ENCODE measurements around the gene BTG1.

Gene BTG1

GRCh38 chr12:92145731-92146496, at the start of gene BTG1:
Gene BTG1 (minus strand): TSS chr12:92145846. CDS start chr12:92145535, 311 bp downstream.
- DNase-seq: peak; percentile 98

- DNase-seq: no peak
These were observed 48.9 kb upstream of the BTG1 start for GRCh38 chr12:92194561-92194960.

GRCh38 chr12:92193846-92194245, 48.2 kb upstream of the BTG1 start:
- no peak for DNase-seq

GRCh38 chr12:92193063-92193462, 47.4 kb upstream of the BTG1 start:
- DNase-seq: no peak

DNA sequence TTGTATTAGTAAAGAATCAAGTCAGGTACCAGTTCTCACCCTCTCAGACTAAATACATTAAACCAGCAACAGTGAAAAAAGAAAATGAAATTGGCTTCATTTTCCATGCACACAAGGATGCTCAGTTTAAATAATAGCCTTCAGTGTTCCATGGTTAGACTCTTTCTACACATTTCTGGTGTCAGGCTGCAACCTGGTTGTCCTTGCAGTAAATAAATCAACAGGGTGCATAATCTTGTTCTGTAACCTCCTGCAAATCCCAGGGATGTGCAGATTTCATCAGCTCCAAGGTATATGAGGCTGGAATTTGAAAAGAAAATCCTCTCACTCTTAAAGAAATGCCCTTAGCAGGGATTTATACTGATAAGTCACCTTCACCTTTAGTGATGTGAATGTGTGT, 46.7 kb upstream of the BTG1 start:
- DNase-seq: no peak

DNA sequence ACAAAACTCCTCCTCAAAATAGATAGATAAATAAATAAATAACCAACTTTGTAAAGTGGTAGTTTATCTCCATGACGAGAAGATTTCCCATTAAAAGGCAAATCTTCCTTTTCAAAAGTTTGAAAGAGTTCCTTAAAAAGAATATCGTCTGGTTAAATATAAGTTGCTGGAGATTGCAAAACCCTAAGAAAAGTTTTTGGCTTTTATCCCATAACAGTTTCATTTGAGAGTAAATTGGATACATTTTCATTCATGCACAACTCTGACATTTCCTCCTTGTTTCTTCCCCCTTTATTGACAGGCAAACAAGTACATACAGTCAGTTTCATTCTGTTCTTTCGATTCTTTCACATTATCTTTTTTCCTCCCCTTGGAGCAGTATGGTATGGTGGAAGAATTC, 45.4 kb upstream of the BTG1 start:
- DNase-seq: no peak

DNA sequence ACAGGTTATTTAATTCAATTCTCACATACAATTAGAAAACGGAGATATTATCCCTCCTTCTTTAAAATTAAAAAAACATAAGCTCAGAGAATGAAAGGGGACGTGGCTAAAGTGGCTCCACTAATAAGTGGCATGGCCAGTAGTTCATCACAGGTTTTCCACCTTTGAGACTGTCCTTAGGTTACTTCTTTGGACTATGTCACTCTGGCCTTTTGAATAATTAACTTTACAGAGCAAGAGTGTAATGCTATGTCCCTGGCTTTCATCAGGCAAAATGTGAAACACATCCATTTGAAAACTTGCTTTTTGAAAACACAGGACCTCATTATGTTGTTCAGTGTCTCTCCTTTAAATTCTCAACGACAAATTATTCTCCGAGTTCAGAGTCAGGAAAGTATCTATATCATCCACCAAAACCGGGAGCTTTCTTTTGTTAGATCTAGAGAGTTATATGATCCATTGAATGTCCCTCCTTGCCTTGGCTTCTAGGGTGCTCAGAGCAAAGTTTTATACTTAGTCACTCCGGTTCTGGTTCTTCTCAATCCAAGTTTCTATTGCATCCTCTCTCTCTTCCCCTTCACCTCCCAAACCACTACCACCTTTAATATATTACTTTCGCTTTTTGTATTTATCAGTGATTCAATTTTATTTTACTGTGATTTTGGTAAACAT, 43.0 kb upstream of the BTG1 start:
- DNase-seq: no peak

DNA sequence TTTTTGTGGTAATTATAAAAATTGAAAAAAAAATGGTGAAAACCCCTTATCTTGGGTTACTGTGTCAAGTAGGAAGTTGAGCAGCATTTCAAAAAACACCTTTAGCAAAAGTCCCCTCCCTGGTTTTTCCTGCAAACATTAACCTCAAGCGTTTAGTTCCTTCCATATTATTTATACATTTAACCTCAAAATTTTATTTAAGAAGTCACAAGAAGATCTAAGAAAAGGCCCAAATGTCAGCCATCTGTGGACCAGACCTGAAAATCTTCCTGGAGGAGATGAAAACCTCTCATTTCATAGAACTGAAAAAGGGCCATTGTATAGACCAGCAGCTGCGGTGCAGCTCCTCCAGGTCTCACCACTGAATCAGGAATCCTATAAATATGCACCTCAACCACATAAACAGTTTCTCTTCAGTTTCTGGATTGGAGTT, 40.4 kb upstream of the BTG1 start:
- no peak for DNase-seq

DNA sequence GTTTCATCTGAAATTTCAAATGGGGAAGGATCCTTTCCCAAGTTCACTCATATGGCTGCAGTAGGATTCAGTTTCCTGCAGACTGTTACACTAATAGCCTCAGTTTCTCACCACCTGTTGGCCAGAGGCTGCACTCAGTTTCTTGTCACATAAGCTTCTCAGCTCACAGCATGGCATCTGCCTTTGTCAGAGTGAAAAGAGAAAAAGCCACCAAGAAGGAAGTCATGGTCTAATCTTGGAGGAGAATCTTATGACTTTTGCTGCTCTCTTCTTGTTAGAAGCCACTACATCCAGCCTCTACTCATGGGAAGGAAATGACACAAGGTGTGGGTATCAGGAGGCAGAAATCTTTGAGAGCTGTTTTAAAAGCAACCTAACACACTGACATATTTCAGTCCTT, 39.4 kb upstream of the BTG1 start:
- no peak for DNase-seq

DNA sequence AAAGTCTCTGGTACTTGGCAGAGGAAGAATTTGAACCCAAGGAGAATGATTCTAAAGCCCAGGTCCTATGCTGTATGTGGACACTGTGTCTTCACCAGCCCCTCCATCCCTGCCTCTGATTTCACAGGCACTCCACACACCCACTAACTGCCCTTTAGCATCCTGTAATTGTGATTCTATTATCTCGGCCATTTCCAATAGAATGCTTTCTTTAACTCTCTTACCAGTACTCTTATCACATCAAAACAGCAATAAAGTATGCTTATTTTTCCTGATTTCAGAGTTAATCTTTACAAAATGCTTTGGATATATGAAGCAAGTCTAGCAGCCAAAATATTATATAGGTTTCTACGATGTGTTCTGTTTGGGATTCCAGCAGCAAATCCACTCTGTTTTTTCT, 37.9 kb upstream of the BTG1 start:
- no peak for DNase-seq

- no peak for DNase-seq
These were observed 32.7 kb upstream of the BTG1 start for GRCh38 chr12:92178340-92178739.

- DNase-seq: no peak
These were observed 31.0 kb upstream of the BTG1 start for GRCh38 chr12:92176646-92177045.

DNA sequence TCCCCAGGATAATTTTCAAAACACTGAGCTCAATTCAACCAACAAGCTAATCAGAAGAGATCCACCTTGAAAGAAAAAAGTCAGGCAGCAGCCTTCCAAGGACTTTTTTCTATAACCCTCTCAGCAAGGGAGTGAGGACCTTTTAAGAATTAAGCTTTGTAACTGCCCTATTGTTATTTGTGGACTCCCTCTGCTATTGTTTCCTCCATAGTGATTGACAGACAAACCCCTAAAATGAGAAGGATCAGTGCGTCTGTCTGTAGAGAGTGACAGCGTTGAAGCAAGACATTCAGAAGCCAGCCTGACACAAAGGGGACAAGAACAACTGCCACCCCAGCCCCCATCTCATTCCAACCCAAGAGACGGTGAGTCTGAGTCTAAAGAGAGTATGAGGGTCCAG, 30.3 kb upstream of the BTG1 start:
- DNase-seq: no peak

- DNase-seq: no peak
These were observed 24.4 kb upstream of the BTG1 start for GRCh38 chr12:92170050-92170449.

- no peak for DNase-seq
These were observed 21.4 kb upstream of the BTG1 start for GRCh38 chr12:92167075-92167474.

- DNase-seq: no peak
These were observed 19.1 kb upstream of the BTG1 start for GRCh38 chr12:92164712-92165111.

GRCh38 chr12:92162079-92162478, 16.4 kb upstream of the BTG1 start:
- no peak for DNase-seq

DNA sequence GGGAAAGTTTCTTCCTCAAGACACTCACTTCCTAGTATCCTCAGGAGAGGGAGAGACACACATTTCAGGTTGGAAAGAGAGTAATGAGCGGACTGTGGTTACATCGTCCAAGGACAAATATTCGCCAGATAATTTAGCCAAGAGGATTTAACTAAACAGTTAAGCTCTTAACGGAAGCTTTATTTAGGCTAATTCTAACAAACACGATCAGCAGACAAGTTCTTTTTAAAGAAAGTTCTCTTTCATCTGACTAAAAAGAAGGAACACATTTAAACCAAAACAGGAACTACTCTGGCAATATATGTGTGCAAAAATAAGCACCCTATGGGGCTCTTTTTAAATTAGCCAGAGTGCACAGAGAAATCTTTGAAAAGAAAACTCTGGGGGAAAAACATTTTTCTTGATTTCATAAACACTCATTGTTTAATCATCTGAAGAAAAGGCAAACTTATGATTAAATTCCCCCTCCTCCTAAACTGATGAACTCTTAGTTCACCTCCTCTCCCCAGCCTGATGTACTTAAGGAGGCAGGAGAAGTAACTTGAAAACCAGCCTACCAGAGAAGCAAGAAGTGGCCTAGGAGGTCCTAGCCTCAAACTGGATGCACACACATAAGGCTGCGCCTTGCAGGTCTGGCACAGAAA, 13.3 kb upstream of the BTG1 start:
- DNase-seq: no peak

GRCh38 chr12:92156704-92157395, 11.2 kb upstream of the BTG1 start:
- no peak for DNase-seq

DNA sequence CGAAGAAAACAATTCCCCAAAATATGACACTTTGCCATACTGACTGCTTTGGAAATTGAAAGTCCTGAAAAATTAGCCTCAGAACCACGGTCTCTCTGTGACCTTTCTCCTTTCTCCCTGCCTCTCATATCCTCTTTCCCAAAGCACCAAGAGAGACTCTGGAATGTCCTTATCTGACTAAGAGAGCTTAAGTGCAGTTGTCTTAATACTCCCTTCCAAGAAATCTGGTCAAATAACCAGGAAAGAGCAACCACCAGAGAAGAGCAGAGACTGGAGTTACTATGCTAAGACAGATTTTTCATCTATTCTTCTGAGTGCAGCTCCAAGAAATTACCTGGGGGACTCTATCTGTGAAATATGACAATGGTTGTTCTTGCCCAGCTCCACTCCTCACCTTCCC, 10.5 kb upstream of the BTG1 start:
- DNase-seq: no peak

GRCh38 chr12:92155733-92156132, 10.1 kb upstream of the BTG1 start:
- DNase-seq: no peak

GRCh38 chr12:92151916-92152315, 6.3 kb upstream of the BTG1 start:
- DNase-seq: no peak

- DNase-seq: no peak
These were observed 3.9 kb upstream of the BTG1 start for GRCh38 chr12:92149563-92149962.

- no peak for DNase-seq
These were observed 1.8 kb upstream of the BTG1 start for GRCh38 chr12:92147491-92147890.
